GM21576 (cell line): Measurements from ENCODE around the gene MRTFA.
"Not testable (repeated sequence)": the region's sequence is repeated elsewhere in the genome, so short reads cannot be mapped to it uniquely, and the experiment has no call there.

Experiments
- ATAC-seq: cut with Tn5 transposase; IDR thresholded peaks from one replicate; pipeline ENCODE4 v1.9.1; 2021; ENCODE audit warnings: mild to moderate bottlenecking, moderate library complexity; ENCODE audit not compliant: unreplicated experiment

MRTFA gene

GRCh38 chr22:40597526-40598430 lies 38.7 kb downstream of the MRTFA start:
- no peak for ATAC-seq

- ATAC-seq: no peak
These were observed 40.9 kb downstream of the MRTFA start for GRCh38 chr22:40595497-40596234.

DNA sequence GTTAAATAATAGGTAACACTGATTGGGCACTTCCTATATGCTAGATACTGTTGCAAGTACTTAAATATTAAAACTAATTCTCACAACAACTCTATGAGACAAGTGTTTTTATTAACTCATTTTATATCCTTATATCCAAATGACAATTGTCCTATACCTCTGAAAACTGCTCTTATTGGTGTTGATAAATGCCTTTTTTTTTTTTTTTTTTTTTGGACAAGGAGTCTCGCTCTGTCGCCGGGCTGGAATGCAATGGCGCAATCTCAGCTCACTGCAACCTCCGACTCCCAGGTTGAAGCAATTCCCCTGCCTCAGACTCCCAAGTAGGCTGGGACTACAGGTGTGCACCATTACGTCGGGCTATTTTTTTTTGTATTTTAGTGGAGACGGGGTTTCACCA lies 41.6 kb downstream of the MRTFA start:
- no peak for ATAC-seq

DNA sequence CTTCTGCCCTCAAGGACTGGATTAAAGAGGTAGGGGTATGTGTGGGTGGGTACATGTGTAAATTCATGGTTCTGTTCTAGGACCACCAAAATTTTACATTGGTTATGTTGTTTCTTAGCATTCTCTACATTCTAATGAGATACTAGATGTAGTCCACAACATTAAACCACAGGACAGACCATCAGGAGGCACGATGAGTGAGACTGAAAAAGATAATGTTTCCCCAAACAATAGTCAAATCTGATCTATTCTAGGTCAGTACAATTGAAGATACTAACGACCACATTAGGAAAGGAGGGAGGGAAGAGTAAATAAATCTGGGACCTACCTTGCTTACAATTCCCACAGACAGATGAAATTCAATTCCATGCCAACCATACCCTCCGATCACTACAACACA lies 42.2 kb downstream of the MRTFA start:
- no peak for ATAC-seq

GRCh38 chr22:40593460-40594273 lies 42.9 kb downstream of the MRTFA start:
- peak; percentile 56 for ATAC-seq

- ATAC-seq: no peak
These were observed 44.0 kb downstream of the MRTFA start for GRCh38 chr22:40592352-40593113.

GRCh38 chr22:40588726-40589125 lies 47.8 kb downstream of the MRTFA start:
- no peak for ATAC-seq

- no peak for ATAC-seq
These were observed 49.7 kb downstream of the MRTFA start for GRCh38 chr22:40586781-40587180.

GRCh38 chr22:40585310-40585751 lies 51.2 kb downstream of the MRTFA start:
- ATAC-seq: no peak

DNA sequence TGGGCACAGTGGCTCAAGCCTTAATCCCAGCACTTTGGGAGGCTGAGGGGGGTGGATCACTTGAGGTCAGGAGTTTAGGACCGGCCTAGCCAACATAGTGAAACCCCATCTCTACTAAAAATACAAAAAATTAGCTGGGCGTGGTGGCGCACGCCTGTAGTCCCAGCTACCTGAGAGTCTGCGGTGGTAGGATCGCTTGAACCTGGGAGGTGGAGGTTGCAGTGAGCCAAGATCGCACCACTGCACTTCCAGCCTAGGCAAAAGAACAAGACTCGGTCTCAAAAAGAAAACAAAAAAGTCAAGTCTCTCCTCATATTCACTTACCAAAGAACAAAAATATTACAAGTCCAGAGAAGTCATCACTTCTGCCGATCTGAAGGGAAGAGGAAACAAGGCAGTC lies 51.8 kb downstream of the MRTFA start:
- not testable (repeated sequence) for ATAC-seq

DNA sequence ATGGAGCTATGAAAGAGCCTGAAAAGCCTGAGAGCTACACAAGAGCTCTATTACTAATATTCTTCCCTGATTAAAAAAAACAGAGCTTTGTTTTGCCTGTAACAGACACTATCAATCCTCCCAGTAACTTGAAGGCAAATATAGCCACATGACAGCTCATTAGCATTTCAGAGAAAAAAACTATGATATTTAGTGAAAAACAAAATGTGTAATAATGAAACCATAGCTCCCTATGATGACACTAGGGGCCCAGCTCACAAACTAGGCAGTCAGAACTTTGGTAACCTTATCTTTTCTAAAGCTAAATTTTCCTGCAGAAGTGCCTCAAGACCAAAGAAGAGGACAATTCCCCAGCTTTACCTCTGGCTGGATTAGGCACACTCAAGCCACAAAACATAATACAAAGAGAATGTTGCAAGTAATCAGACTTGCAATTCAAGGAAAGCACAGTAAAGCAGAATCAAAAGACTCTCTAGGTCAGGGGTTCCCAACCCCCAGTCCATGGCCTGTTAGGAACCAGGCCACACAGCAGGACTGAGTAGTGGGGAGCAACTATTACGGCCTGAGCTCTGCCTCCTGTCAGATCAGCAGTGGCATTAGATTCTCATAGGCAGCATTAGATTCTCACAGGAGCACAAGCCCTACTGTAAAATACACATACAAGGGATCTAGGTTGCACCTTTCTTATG lies 53.3 kb downstream of the MRTFA start:
- no peak for ATAC-seq

DNA sequence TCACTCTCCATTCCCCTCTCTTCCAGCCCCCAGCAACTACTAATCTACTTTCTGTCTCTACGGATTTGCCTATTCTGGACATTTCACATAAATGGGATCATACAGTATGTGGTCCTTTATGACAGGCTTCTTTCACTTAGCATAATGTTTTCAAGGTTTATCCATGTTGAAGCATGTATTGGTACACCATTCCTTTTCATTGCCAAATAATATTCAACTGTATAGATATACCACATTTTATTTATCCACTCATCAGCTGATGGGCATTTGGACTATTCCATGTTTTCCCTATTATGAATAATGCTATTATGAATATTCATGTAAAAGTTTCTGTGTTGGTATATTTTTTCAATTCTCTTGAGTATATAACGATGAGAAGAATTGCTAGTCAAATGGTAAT lies 54.5 kb downstream of the MRTFA start:
- no peak for ATAC-seq

- ATAC-seq: no peak
These were observed 55.9 kb downstream of the MRTFA start for GRCh38 chr22:40580631-40581030.

DNA sequence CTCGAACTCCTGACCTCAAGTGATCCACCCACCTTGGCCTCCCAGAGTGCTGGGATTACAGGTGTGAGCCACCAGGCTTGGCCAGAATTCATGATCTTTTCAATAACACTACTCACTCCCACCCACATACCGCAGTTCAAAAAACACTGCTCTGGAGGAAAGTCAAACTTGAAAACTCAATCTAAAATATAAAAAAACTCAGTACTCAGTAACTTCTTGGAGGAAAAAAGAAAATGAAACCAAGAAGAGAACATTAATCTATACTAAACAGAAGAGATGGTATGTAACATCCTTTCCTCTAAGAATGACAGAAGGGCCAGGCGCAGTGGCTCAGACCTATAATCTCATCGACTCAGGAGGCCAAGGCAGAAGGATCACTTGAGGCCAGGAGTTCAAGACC lies 58.3 kb downstream of the MRTFA start:
- no peak for ATAC-seq

DNA sequence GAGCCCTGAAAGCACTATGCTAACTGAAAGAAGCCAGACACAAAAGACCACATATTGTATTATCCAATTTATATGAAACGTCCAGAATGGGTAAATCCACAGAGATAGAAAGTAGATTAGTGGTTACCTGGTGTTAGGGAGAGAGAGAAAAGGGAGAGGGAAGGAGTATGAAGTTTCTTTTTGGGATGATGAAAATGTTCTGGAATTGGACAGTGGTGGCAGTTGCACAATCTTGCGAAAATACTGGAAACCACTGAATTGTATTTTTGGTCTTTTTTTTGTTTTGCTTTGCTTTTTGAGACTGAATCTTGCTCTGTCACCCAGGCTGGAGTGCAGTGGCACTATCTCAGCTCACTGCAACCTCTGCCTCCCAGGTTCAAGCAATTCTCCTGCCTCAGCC lies 63.5 kb downstream of the MRTFA start:
- ATAC-seq: no peak

DNA sequence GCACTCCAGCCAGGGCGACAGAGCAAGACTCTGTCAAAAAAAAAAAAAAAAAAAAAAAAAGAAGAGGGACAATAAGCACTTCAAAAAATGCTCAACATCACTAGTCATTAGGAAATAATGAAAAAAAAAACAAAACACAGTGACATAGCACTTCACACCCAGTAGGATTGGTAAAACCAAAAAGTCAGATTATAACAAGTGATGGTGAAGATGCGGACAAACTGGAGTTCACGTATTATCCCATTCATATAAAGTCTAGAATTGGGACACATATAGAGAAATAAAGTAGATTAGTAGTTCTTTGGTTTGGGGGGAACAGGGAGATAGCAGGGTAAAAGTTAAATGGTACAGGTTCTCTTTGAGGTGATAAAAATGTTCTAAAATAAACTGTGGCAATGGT lies 64.6 kb downstream of the MRTFA start:
- ATAC-seq: no peak

DNA sequence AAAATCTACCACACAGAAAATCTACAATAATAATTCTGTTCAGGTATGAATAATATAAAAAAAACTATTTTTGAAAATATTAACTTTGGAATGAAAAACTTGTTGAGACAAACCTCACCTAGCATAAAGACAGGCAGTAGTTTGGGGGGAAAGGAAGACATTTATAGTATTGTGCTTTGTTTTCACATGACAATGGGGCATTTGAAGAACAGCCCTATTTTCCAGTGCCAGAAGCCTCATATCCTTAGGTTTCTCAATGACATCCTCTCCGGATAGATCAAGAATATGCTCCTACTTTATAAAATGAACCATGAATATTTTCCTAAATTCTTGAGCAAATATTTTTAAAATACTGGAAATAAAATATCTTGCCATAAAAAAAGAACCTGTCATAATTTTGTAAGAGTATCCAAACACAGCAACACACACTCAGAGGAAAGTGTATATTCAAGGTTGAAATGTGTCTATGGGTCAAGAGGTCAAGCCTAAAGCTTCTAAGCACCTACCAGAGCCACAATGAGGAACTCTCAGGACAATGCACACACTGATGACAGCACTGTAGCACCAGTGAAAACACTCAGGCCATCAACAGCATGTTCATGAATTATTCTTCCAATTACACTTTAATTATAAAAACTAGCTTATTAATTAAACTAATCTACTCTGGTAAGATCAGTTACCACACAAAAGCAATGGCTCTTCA lies 68.7 kb downstream of the MRTFA start:
- no peak for ATAC-seq

GRCh38 chr22:40567106-40567505 lies 69.4 kb downstream of the MRTFA start:
- ATAC-seq: no peak

DNA sequence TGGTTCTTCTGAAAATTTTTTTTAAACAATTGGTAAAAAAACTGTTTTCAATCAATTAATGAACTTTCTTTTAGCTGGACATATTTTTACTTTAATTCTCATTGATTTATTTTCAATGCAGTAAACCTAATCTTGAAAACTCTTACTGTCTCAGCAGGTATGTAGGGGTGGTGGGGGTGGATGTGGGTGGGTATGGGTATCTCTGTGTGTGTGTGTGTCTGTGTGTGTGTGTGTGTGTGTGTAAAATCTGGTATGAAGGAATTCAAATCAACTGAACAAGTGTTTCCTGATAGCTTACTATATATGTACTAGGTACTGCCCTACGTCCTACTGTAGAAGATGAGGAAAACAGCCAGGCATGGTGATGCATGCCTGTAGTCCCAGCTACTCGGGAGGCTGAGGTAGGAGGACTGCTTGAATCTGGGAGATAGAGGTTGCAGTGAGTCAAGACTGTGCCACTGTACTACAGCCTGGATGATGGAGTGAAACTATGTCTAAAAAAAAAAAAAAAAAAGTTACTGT lies 75.5 kb downstream of the MRTFA start:
- no peak for ATAC-seq
